Amniotic epithelial cell (primary cell): Measurements from ENCODE around the gene KDELR3.

Experiments
- DNase-seq: peaks from one replicate; pipeline ENCODE4 v3.0.0-alpha.2; 2010; ENCODE audit warnings: low read depth

KDELR3 gene

GRCh38 chr22:38484244-38484643, 16.3 kb downstream of the KDELR3 start:
- DNase-seq = no peak

- DNase-seq = no peak
Observed at GRCh38 chr22:38485783-38486182, 17.9 kb downstream of the KDELR3 start.

GRCh38 chr22:38487946-38488345, 20.1 kb downstream of the KDELR3 start:
- DNase-seq = no peak

GRCh38 chr22:38489142-38489541, 21.2 kb downstream of the KDELR3 start:
- DNase-seq = no peak

- DNase-seq = peak; percentile 34
Observed at GRCh38 chr22:38489561-38490145, 21.8 kb downstream of the KDELR3 start.

- DNase-seq = no peak
Observed at GRCh38 chr22:38490475-38490874, 22.6 kb downstream of the KDELR3 start.

- peak; percentile 73 for DNase-seq
Observed at GRCh38 chr22:38490915-38491314, 23.0 kb downstream of the KDELR3 start.

GRCh38 chr22:38491707-38492348, 23.9 kb downstream of the KDELR3 start:
- DNase-seq = no peak

GRCh38 chr22:38494498-38494897, 26.6 kb downstream of the KDELR3 start:
- DNase-seq = peak; percentile 75

- no peak for DNase-seq
Observed at GRCh38 chr22:38494939-38495338, 27.0 kb downstream of the KDELR3 start.

- no peak for DNase-seq
Observed at GRCh38 chr22:38497869-38498268, 30.0 kb downstream of the KDELR3 start.

- no peak for DNase-seq
Observed at GRCh38 chr22:38501797-38502672, 34.1 kb downstream of the KDELR3 start.

- no peak for DNase-seq
Observed at GRCh38 chr22:38503021-38503420, 35.1 kb downstream of the KDELR3 start.

- peak; percentile 50 for DNase-seq
Observed at GRCh38 chr22:38504731-38505540, 37.0 kb downstream of the KDELR3 start.

GRCh38 chr22:38505541-38506117, 37.7 kb downstream of the KDELR3 start:
- DNase-seq = peak; percentile 55

- DNase-seq = peak; percentile 96
Observed at GRCh38 chr22:38506118-38506962, 38.4 kb downstream of the KDELR3 start, which contains the start of gene DDX17. DDX17 (minus strand) TSS chr22:38506311.

- no peak for DNase-seq
Observed at GRCh38 chr22:38510416-38510970, 42.6 kb downstream of the KDELR3 start.

- no peak for DNase-seq
Observed at GRCh38 chr22:38513063-38513462, 45.2 kb downstream of the KDELR3 start.

GRCh38 chr22:38518620-38519019, 50.7 kb downstream of the KDELR3 start:
- no peak for DNase-seq

- DNase-seq = no peak
Observed at GRCh38 chr22:38519453-38520250, 51.8 kb downstream of the KDELR3 start.
